A549 (cell line): ENCODE measurements around the gene LELP1. TPM values are rescaled to one million over a fixed set of nuclear protein-coding genes. Genes with fewer than 3 reads are reported as not detected.

Experiments used
- ATAC-seq, 2 experiments: fragments of 200-7000 bp in 1 of 2; fragments of >200 bp in 1 of 2; cut with Nextera tagmentation in 1 of 2; cut with Tn5 transposase in 1 of 2; 3 replicates each; pipeline versions ENCODE4 v1.8.0 to v1.9.1; 2018 to 2020; ENCODE audit warnings: mild to moderate bottlenecking in 1 of 2, moderate library complexity in 1 of 2
- CTCF ChIA-PET: fragments of 300-600 bp; sonication (Branson Sonifier 250); formaldehyde crosslinking; extraction: SDS; loops from one replicate; lab custom pipeline; 2021; ENCODE audit warnings: antibody characterized with exemption, inconsistent platforms; lab: Yijun Ruan, JAX
- POLR2A ChIA-PET: fragments of 350-600 bp; formaldehyde crosslinking; extraction: SDS; loops from one replicate; lab custom pipeline; 2021; ENCODE audit warnings: antibody characterized with exemption, inconsistent platforms; lab: Yijun Ruan, JAX
- DNase-seq, 2 experiments: peaks; one replicate each; pipeline versions ENCODE4 v3.0.0 to v3.0.0-alpha.2; 2011 to 2016; ENCODE audit warnings: low read depth in 1 of 2, low spot score in 1 of 2
- FAIRE-seq: peaks from 2 replicates; lab custom pipeline; 2011; peaks lifted over from hg19 to GRCh38; lab: Jason Lieb, UNC
- H3K27ac ChIP-seq, 2 experiments: fragments of >200 bp; sonication (Bioruptor Twin); formaldehyde crosslinking; 3 replicates each; pipeline ENCODE4 v1.5.1; 2016 to 2017
- H3K4me1 ChIP-seq: fragments of >200 bp; sonication (Bioruptor Twin); formaldehyde crosslinking; 3 replicates; pipeline ENCODE4 v1.6.1; 2016
- H3K4me2 ChIP-seq: fragments of >200 bp; sonication (Bioruptor Twin); formaldehyde crosslinking; 3 replicates; pipeline ENCODE4 v1.6.1; 2016
- H3K4me3 ChIP-seq: fragments of >200 bp; sonication (Bioruptor Twin); formaldehyde crosslinking; 3 replicates; pipeline ENCODE4 v1.5.1; 2016
- H3K9me3 ChIP-seq: fragments of >200 bp; sonication (Bioruptor Twin); formaldehyde crosslinking; 3 replicates; pipeline ENCODE4 v1.6.1; 2016
- BCL3 ChIP-seq: fragments of >200 bp; sonication (Bioruptor Twin); formaldehyde crosslinking; IDR thresholded peaks from 3 replicates; pipeline ENCODE4 v1.6.1; 2016
- BHLHE40 ChIP-seq: IDR thresholded peaks from 2 replicates; pipeline ENCODE4 v1.6.1; 2012; ENCODE audit warnings: low read depth, low read length, inconsistent platforms
- CBX2 ChIP-seq: fragments of 200-600 bp; sonication (generic); IDR thresholded peaks from 2 replicates; pipeline ENCODE4 v1.6.1; 2016; ENCODE audit warnings: low read depth, mild to moderate bottlenecking, borderline replicate concordance
- CBX8 ChIP-seq: fragments of 200-600 bp; sonication (generic); IDR thresholded peaks from 2 replicates; pipeline ENCODE4 v1.6.1; 2016
- CHD2 ChIP-seq: fragments of 150-350 bp; IDR thresholded peaks from 2 replicates; pipeline ENCODE4 v1.6.1; 2014; ENCODE audit warnings: low read length; ENCODE audit not compliant: partially characterized antibody
- CHD4 ChIP-seq: fragments of 200-600 bp; sonication (generic); IDR thresholded peaks from 2 replicates; pipeline ENCODE4 v1.6.1; 2016; ENCODE audit warnings: antibody characterized with exemption, mild to moderate bottlenecking, borderline replicate concordance
- CTCF ChIP-seq: fragments of >200 bp; sonication (Bioruptor Twin); formaldehyde crosslinking; IDR thresholded peaks from 3 replicates; pipeline ENCODE4 v1.5.1; 2016
- FOSB ChIP-seq: fragments of 250-450 bp; sonication (Bioruptor Pico); IDR thresholded peaks from 2 replicates; pipeline ENCODE4 v1.5.0; 2020; ENCODE audit warnings: mild to moderate bottlenecking, moderate library complexity
- FOXS1 ChIP-seq: fragments of 250-450 bp; sonication (Bioruptor Pico); IDR thresholded peaks from 2 replicates; pipeline ENCODE4 v1.5.0; 2020; ENCODE audit warnings: mild to moderate bottlenecking, moderate library complexity
- HDAC2 ChIP-seq: fragments of 200-600 bp; sonication (generic); IDR thresholded peaks from 2 replicates; pipeline ENCODE4 v1.6.1; 2016
- HMGXB4 ChIP-seq: fragments of 250-450 bp; sonication (Bioruptor Pico); IDR thresholded peaks from 2 replicates; pipeline ENCODE4 v1.5.0; 2021; ENCODE audit warnings: mild to moderate bottlenecking, moderate library complexity, borderline replicate concordance
- HOXB5 ChIP-seq: fragments of 250-450 bp; sonication (Bioruptor Pico); IDR thresholded peaks from 2 replicates; pipeline ENCODE4 v1.5.0; 2020; ENCODE audit warnings: mild to moderate bottlenecking, moderate library complexity
- MAFK ChIP-seq: fragments of 450-650 bp; IDR thresholded peaks from 2 replicates; pipeline ENCODE4 v1.6.1; 2014; ENCODE audit not compliant: partially characterized antibody
- MAZ ChIP-seq: fragments of 150-350 bp; IDR thresholded peaks from 2 replicates; pipeline ENCODE4 v1.6.1; 2014; ENCODE audit warnings: antibody characterized with exemption, low read depth, low read length, borderline replicate concordance
- NPAS2 ChIP-seq: fragments of 250-450 bp; sonication (Bioruptor Pico); IDR thresholded peaks from 2 replicates; pipeline ENCODE4 v1.8.0; 2022; ENCODE audit warnings: mild to moderate bottlenecking, moderate library complexity, borderline replicate concordance
- RAD21 ChIP-seq, 2 experiments: fragments of >200 bp in 1 of 2; sonication (Bioruptor Twin) in 1 of 2; formaldehyde crosslinking in 1 of 2; IDR thresholded peaks in 1 of 2; conservative IDR thresholded peaks in 1 of 2; 2 replicates in 1 of 2; 3 replicates in 1 of 2; pipeline ENCODE4 v1.6.1; 2012 to 2018; ENCODE audit warnings: inconsistent platforms in 1 of 2
- RCOR1 ChIP-seq: fragments of 150-350 bp; IDR thresholded peaks from 2 replicates; pipeline ENCODE4 v1.6.1; 2014; ENCODE audit warnings: antibody characterized with exemption, low read length, low read depth
- REST ChIP-seq: fragments of 200-600 bp; sonication (generic); IDR thresholded peaks from 2 replicates; pipeline ENCODE4 v1.6.1; 2016; ENCODE audit warnings: antibody characterized with exemption, mild to moderate bottlenecking, moderate library complexity
- SMC3 ChIP-seq: fragments of >200 bp; sonication (Bioruptor Twin); formaldehyde crosslinking; IDR thresholded peaks from 3 replicates; pipeline ENCODE4 v1.6.1; 2018; ENCODE audit warnings: inconsistent platforms
- SREBF2 ChIP-seq: fragments of 450-650 bp; IDR thresholded peaks from 2 replicates; pipeline ENCODE4 v1.6.1; 2014; ENCODE audit warnings: mild to moderate bottlenecking, moderate library complexity
- TFCP2L1 ChIP-seq: fragments of 250-450 bp; sonication (Bioruptor Pico); IDR thresholded peaks from 2 replicates; pipeline ENCODE4 v1.5.0; 2021; ENCODE audit warnings: mild to moderate bottlenecking
- USF2 ChIP-seq: fragments of 450-650 bp; IDR thresholded peaks from 2 replicates; pipeline ENCODE4 v1.6.1; 2014; ENCODE audit warnings: antibody characterized with exemption
- WGBS: methylation state at CpG from one replicate; pipeline ENCODE4 v1.1.6; 2017; ENCODE audit errors: missing lambda C conversion rate; 5-methylcytosine and 5-hydroxymethylcytosine counted together
- polyA plus RNA-seq, 4 experiments: library from polyadenylated mRNA; depleted of rRNA in 3 of 4; stranded (reverse); fragments of >200 nt; fragmentation: RNase III in 1 of 4; extraction: RNeasy Plus Mini Kit Qiagen cat#74134 plus additional on column Dnase treatment in 1 of 4; gene quantifications; 2 replicates in 3 of 4; 3 replicates in 1 of 4; pipeline ENCODE4 v1.2.3, GENCODE V29; 2011 to 2017
- TF ChIP-seq, protein P1 (sequence below): fragments of 250-450 bp; sonication (Bioruptor Pico); IDR thresholded peaks from 2 replicates; pipeline ENCODE4 v1.5.0; 2020; ENCODE audit warnings: low read depth, mild to moderate bottlenecking, moderate library complexity

LELP1 gene
- polyA plus RNA-seq, 2 of the 4 experiments (the other 2 are of a cell fraction): not detected

DNA sequence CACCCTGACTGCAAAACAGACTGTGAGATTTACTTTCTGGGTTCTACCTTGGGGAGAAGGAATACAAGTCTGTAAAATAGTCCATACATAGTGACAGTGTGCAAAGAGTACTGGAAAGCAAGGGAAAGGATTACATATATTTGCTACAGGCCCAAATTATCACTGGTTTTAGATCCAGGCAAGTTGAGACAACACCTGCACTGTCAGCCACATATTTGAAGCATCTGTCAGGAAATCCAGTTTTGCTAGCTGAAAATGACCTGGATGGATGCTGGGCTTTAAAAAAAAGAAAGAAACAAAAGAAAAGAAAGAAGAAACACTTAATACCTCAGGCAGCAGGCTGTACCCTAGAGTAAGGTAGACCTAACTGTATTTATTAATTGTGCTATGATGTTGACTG is 28.6 kb upstream of the LELP1 start:
- POLR2A ChIA-PET: no interaction called here
- no peak for TF ChIP-seq USF2
- H3K4me3 ChIP-seq: no peak overlapping the region
- H3K4me2 ChIP-seq: no peak overlapping the region
- CTCF ChIA-PET: interaction anchor here (0.9 kb wide), 1 partner anchor 18 kb away, joined by 3 read pairs; no protein-coding TSS in a partner anchor
- FAIRE-seq (no peak), ATAC-seq (no peak), DNase-seq (no peak)
- H3K4me1 ChIP-seq: no peaks in the 10 kb centered on the region
- no peak overlapping the region for H3K27ac ChIP-seq
- no peaks in the 10 kb centered on the region for H3K9me3 ChIP-seq

DNA sequence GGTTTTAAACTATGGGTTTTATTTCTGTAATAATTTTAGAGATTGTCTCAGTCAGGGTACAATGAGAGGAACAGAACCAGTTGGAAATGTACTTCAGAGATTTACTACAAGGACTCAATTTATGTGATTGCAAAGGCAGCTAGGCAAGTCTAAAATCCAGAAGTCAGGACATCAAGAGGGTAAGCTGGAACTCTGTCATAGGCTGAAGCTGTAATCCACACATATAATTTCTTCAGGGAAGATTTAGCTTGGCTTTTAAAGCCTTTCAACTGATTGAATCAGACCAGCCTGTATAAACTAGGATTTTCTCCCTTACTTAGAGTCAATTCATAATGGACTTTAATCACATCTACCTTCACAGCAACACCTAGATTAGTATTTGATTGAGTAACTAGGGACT is 24.3 kb upstream of the LELP1 start:
- ATAC-seq (no peak), DNase-seq (no peak), FAIRE-seq (no peak)
- no peaks in the 10 kb centered on the region for H3K4me1 ChIP-seq
- no peaks in the 10 kb centered on the region for H3K9me3 ChIP-seq
- H3K27ac ChIP-seq: no peak overlapping the region
- ChIA-PET CTCF (no interaction called here), POLR2A (no interaction called here)
- H3K4me2 ChIP-seq: no peak overlapping the region
- TF ChIP-seq MAZ (no peak), MAFK (no peak), SMC3 (no peak)
- H3K4me3 ChIP-seq: no peak overlapping the region

DNA sequence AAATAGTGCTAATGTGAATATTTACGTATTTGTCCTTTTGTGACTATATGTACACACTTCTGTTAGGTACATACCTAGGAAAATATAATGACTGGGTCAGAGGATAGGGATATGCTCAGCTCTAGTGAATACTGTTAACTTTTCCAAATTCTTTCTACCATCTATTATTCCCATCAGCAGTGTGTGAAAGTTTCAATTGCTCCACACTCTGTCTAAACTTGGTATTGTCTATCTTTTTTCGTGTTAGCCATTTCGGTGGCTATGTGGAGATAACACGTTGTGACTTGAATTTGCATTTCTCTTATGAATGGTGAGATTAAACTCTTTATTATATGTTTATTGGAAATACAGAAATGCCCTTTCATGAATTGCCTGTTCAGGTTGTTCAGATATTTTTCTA is 22.7 kb upstream of the LELP1 start:
- Histone ChIP-seq H3K27ac (no peak overlapping the region), H3K9me3 (no peaks in the 10 kb centered on the region), H3K4me2 (no peak overlapping the region), H3K4me3 (no peak overlapping the region)
- POLR2A ChIA-PET: no interaction called here
- CTCF ChIA-PET: no interaction called here
- DNase-seq: no peak
- WGBS: 13% methylated on average over 4 of the region's 4 CpGs
- no peak for TF ChIP-seq FOXS1 (CRISPR knock-in tag)
- no peak for TF ChIP-seq BCL3
- TF ChIP-seq CHD4: no peak
- TF ChIP-seq RCOR1: no peak
- TF ChIP-seq, protein P1, sequence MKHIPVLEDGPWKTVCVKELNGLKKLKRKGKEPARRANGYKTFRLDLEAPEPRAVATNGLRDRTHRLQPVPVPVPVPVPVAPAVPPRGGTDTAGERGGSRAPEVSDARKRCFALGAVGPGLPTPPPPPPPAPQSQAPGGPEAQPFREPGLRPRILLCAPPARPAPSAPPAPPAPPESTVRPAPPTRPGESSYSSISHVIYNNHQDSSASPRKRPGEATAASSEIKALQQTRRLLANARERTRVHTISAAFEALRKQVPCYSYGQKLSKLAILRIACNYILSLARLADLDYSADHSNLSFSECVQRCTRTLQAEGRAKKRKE (CRISPR knock-in tag): no peak
- no peak for TF ChIP-seq NPAS2
- no peak for TF ChIP-seq HMGXB4 (CRISPR knock-in tag)
- TF ChIP-seq RAD21 (conservative IDR thresholded peaks at IDR 0.05 in 1 of 2, IDR thresholded peaks at IDR 0.05 in 1 of 2): no peak
- TF ChIP-seq BHLHE40: no peak
- no peak for TF ChIP-seq REST
- TF ChIP-seq CBX8: no peak
- TF ChIP-seq CTCF: no peak
- TF ChIP-seq HDAC2: no peak
- TF ChIP-seq SMC3: no peak
- no peak for TF ChIP-seq CBX2
- no peak for TF ChIP-seq FOSB
- TF ChIP-seq CHD2: no peak
- no peak for TF ChIP-seq TFCP2L1
- TF ChIP-seq HOXB5: no peak
- no peak for TF ChIP-seq SREBF2
- TF ChIP-seq, all 56 proteins: peak for 0
- no peaks in the 10 kb centered on the region for H3K4me1 ChIP-seq
- no peak for FAIRE-seq
- no peak for ATAC-seq
